ENCODE measurements around the gene CPSF2.

GRCh38 chr14:92204792-92205191 is 83.0 kb downstream of the CPSF2 start:
- no peak for TF ChIP-seq CTCF (IDR thresholded peaks at IDR 0.05)
- no peak for TF ChIP-seq POLR2A (IDR thresholded peaks at IDR 0.05)
- no peak for TF ChIP-seq POLR2AphosphoS5 (IDR thresholded peaks at IDR 0.05)

All from sigmoid colon (tissue), 4 donors.